GM19099 (cell line): ENCODE measurements around the gene LRRN2.

ENCODE experiments used
- POLR2A ChIP-seq: IDR thresholded peaks from 3 replicates; pipeline ENCODE4 v1.6.1; 2011; ENCODE audit warnings: low read depth; ENCODE audit not compliant: insufficient read length; ENCODE audit errors: extremely low read depth

Gene LRRN2

GRCh38 chr1:204716660-204717059, 31.1 kb upstream of the LRRN2 start:
- no peak for TF ChIP-seq POLR2A

GRCh38 chr1:204714861-204715511, 29.4 kb upstream of the LRRN2 start:
- no peak for TF ChIP-seq POLR2A

- no peak for TF ChIP-seq POLR2A
Measured at GRCh38 chr1:204714194-204714860, 28.8 kb upstream of the LRRN2 start.

- no peak for TF ChIP-seq POLR2A
Measured at GRCh38 chr1:204713541-204713940, 28.0 kb upstream of the LRRN2 start.

- TF ChIP-seq POLR2A, result no peak
Measured at GRCh38 chr1:204712708-204713430, 27.3 kb upstream of the LRRN2 start.

- no peak for TF ChIP-seq POLR2A
Measured at GRCh38 chr1:204711947-204712701, 26.6 kb upstream of the LRRN2 start.

GRCh38 chr1:204711103-204711946, 25.8 kb upstream of the LRRN2 start:
- no peak for TF ChIP-seq POLR2A

- no peak for TF ChIP-seq POLR2A
Measured at GRCh38 chr1:204709960-204710912, 24.7 kb upstream of the LRRN2 start.

GRCh38 chr1:204709021-204709420, 23.5 kb upstream of the LRRN2 start:
- no peak for TF ChIP-seq POLR2A

- no peak for TF ChIP-seq POLR2A
Measured at GRCh38 chr1:204706838-204707509, 21.4 kb upstream of the LRRN2 start.

GRCh38 chr1:204705888-204706837, 20.6 kb upstream of the LRRN2 start:
- TF ChIP-seq POLR2A, result no peak

GRCh38 chr1:204705493-204705811, 19.9 kb upstream of the LRRN2 start:
- no peak for TF ChIP-seq POLR2A

GRCh38 chr1:204704794-204705492, 19.4 kb upstream of the LRRN2 start:
- no peak for TF ChIP-seq POLR2A
